Cardiac fibroblast (primary cell): ENCODE results near the gene SEPTIN3.

ENCODE experiments used
- DNase-seq, 2 donors: peaks; one replicate each; pipeline versions ENCODE4 v3.0.0 to v3.0.0-alpha.2; 2010; ENCODE audit warnings: low read depth in 2 of 2
- H3K4me3 ChIP-seq, 2 donors: replicated peaks in 1 of 2; 1 replicate in 1 of 2; 2 replicates in 1 of 2; pipeline ENCODE4 v1.5.1; 2011; ENCODE audit warnings: low read depth in 2 of 2, low read length in 2 of 2, mild to moderate bottlenecking in 2 of 2, moderate library complexity in 1 of 2
- CTCF ChIP-seq: IDR thresholded peaks from one replicate; pipeline ENCODE4 v1.5.1; 2011; ENCODE audit warnings: low read depth, mild to moderate bottlenecking, low read length, inconsistent platforms

The SEPTIN3 gene

GRCh38 chr22:41934284-41935014, 34.8 kb upstream of the SEPTIN3 start:
- TF ChIP-seq CTCF, result no peak
- no peak for DNase-seq

GRCh38 chr22:41935015-41935351, 34.3 kb upstream of the SEPTIN3 start:
- DNase-seq, result no peak
- H3K4me3 ChIP-seq, result no peak overlapping the region
- TF ChIP-seq CTCF, result no peak

More at GRCh38 chr22:41934284-41935014, 34.8 kb upstream of the SEPTIN3 start:
- no peak overlapping the region for H3K4me3 ChIP-seq

GRCh38 chr22:41935509-41935908, 33.7 kb upstream of the SEPTIN3 start:
- no peak overlapping the region for H3K4me3 ChIP-seq
- no peak for TF ChIP-seq CTCF
- DNase-seq, result no peak

- DNase-seq, result no peak
- no peak for TF ChIP-seq CTCF
- H3K4me3 ChIP-seq, result no peak overlapping the region
These were observed 32.4 kb upstream of the SEPTIN3 start for GRCh38 chr22:41936894-41937169.

GRCh38 chr22:41939981-41940831, 29.0 kb upstream of the SEPTIN3 start:
- H3K4me3 ChIP-seq, result no peak overlapping the region
- DNase-seq, result no peak
- TF ChIP-seq CTCF, result no peak

GRCh38 chr22:41940832-41941765, 28.1 kb upstream of the SEPTIN3 start:
- peak; percentile 86 to 95 for DNase-seq
- TF ChIP-seq CTCF, result peak; percentile 87
- H3K4me3 ChIP-seq, result no peak overlapping the region
